ENCODE measurements around the gene CAPRIN2.

DNA sequence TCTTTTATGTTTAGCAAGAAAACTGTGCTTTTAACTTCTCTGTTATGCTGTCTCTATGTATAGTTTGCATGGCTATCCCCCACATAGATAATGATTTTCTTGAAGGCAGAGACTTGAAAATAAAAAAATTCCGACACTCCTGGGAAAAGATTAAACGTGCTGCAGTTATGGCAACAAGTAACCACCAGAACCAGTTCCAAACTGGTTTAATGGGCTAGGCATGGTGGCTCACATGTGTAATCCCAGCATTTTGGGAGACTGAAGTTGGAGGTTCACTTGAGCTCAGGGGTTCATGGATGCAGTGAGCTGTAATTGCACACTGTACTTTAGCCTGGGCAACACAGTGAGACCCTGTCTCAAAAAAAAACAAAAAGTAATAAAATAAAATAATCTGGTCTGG is 15.1 kb upstream of the CAPRIN2 start:
- TF ChIP-seq, protein P1, sequence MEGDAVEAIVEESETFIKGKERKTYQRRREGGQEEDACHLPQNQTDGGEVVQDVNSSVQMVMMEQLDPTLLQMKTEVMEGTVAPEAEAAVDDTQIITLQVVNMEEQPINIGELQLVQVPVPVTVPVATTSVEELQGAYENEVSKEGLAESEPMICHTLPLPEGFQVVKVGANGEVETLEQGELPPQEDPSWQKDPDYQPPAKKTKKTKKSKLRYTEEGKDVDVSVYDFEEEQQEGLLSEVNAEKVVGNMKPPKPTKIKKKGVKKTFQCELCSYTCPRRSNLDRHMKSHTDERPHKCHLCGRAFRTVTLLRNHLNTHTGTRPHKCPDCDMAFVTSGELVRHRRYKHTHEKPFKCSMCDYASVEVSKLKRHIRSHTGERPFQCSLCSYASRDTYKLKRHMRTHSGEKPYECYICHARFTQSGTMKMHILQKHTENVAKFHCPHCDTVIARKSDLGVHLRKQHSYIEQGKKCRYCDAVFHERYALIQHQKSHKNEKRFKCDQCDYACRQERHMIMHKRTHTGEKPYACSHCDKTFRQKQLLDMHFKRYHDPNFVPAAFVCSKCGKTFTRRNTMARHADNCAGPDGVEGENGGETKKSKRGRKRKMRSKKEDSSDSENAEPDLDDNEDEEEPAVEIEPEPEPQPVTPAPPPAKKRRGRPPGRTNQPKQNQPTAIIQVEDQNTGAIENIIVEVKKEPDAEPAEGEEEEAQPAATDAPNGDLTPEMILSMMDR (IDR thresholded peaks at IDR 0.05; ENCODE audit: low read length) = no peak
- no peak for TF ChIP-seq EZH2phosphoT487 (IDR thresholded peaks at IDR 0.05; ENCODE audit: low read length)
- no peak for TF ChIP-seq EZH2 (optimal IDR thresholded peaks at IDR 0.05; ENCODE audit: low read depth, low read length)
